GM21526 (cell line): ENCODE measurements around the gene GALP.
"Not testable (repeated sequence)": the region's sequence is repeated elsewhere in the genome, so short reads cannot be mapped to it uniquely, and the experiment has no call there.

Experiments
- ATAC-seq: cut with Tn5 transposase; IDR thresholded peaks from one replicate; pipeline ENCODE4 v1.9.1; 2021; ENCODE audit warnings: moderate library complexity; ENCODE audit not compliant: unreplicated experiment, low FRiP score

The GALP gene

DNA sequence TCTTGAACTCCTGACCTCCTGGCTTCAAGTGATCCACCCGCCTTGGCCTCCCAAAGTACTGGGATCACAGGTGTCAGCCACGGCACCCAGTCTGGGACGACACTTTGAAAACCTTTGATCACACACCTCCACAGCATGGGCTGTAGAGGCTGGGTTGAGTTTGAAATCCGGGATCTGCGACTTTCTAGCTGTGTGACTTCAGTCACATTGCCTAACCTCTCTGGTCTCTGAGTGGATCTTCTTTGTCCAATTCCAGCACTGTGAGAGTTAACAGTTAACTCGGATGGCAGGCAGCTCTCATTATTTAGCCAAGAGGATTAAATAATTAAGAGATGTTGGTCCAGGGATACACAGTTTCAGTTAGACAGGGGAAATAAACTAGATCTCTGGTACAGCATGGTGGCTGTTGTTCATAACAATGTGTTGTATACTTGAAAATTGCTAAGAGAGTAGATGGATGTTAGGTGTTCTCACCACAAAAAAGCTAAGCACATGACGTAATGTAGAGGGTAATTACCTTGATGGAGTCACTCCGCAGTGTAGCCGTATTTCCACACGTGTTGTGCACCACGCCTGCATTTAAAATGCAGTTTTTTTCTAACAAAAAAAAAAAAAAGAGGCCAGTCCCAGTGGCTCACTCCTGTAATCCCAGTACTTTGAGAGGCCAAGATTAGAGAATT lies 1.9 kb downstream of the GALP start:
- no peak for ATAC-seq

DNA sequence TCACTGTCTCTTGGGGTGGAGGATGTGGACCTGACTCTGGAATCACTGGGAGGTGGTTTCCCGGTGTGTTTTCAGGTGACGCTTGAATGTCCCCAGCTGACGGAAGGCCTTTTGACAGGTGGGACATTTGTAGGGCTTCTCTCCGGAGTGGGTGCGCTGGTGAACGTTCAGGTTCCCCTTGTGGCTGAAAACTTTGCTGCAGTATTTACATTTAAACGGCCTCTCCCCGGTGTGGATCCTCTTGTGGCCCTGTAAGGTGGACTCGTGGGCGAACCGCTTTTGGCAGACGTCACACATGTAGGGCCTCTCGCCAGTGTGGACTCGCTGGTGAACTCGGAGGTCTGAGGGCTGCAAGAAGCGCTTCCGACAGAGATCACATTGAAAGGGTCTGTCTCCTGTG lies 14.0 kb downstream of the GALP start:
- ATAC-seq, result no peak

DNA sequence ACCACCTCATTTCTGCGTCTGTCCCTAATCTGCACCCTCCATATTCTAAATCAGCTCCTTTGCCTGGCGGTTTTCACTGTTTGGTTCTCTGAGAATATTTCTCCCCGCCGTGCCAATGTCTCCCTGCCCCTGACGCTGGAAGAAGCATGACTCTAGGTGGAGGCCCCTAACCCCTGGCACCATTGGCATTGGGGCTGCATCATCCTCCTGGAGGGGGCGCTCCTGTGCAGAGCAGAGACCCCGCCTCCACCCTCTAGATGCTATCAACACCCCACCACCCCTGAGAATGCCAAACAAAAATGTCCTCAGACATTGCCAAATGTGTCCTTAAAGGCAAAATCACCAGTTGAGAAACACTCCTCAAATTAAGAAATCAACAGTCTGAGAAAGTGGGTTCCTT lies 15.3 kb downstream of the GALP start:
- no peak for ATAC-seq

DNA sequence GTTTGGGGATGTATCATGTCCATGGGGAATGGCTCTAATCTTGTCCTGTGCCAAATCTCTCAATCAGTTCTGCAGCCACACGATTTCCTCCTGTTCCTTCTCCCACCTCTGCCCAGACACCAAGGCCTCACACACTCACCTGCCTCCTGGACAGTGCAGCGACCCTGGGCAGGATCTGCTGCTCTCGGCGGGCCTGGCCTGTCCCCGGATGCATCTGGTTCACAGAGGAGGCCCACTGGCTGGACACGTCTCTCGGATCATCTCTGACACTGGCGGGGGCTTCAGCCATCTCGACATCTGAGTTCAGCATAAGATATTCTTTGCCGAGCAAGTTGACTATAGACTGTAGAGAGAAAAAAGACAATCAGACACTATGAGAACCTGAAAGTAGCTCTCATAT lies 15.9 kb downstream of the GALP start:
- no peak for ATAC-seq

DNA sequence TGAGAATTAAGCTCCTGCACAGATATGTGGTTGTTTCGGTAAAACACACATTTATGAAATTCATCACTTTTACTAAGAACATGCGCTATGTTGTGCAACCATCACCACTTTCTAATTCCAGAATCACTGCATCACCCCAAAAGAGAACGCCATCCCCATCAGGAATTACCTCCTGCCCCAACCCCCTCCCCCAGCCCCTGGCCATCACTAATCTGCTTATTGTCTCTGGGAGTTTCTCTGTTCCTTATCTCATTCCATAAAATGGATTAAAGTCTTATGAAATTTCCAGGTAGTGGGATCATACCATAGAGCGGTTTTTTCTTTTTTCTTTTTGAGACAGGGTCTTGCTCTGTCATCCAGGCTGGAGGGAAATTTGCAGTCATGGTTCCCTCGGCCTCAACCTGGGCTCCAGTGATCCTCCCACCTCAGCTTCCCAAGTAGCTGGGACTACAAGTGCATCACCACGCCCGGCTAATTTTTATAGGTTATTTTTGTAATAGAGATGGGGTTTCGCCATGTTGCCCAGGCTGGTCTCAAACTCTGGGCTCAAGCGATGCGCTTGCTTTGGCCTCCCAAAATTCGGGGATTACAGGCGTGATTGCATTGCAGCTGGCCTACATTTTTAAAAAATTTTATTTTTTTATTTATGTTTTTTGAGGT lies 18.3 kb downstream of the GALP start:
- no peak for ATAC-seq

DNA sequence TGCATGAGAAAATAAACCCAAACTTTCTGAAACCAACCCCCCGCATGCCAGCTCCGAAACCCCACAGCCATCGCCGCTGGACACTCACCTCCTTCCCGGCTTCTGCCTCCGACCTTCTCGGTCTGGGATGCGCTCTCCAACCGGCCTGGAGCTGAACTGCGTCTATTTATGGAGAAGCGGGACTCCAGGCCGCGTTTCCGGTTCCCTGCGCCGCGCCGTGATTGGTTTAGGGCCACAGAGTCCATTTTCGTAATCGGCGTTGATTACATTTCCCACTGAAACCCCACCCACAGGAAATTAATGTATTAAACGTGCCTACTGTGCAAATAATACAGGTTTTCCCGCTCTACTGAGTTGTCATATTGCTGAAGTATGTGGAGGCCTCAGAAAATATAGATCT lies 21.8 kb downstream of the GALP start, which contains the start of gene ZSCAN5B:
Gene ZSCAN5B (minus strand): TSS at position 138 of the 400 bp plus-strand sequence. CDS start 4,731 bp downstream, outside the sequence.
- ATAC-seq, result not testable (repeated sequence)

DNA sequence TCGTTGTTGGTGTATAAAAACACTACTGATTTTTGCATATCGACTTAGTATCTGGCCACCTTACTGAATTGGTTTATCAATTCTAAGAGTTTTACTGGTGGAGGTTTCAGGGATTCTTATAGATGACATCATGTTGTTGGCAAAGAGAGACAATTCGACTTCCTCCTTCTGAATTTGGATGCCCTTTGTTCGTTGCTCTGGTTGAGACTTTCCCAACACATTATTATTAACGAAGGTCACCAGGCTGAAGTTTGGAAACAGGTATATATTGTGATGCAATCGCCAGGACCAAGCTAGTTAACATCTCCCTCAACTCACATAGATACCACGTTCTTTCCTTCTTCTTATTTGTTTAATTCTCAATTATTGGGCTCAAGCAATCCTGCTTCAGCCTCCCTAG lies 23.9 kb downstream of the GALP start:
- no peak for ATAC-seq

DNA sequence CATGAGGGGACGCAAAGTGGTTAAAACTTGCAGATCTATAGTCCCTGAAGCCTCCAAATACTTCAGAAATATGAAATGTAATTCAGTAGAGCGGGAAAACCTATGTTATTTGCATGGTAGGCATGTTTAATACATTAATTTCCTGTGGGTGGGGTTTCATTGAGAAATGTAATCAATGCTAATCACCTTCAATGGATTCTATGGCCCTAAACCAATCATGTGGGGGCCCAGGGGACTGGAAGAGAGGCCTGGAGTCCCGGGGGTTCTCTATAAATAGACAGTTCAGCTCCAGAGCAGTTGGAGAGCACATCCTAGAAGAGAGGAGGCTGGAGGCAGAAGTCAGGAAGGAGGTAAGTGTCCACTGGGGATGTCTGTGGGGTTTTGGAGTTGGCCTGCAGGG lies 26.2 kb downstream of the GALP start, which contains the start of gene ZSCAN5C:
Gene ZSCAN5C (plus strand): TSS at position 301 of the 400 bp plus-strand sequence. CDS start 3,641 bp downstream, outside the sequence.
- ATAC-seq, result no peak

DNA sequence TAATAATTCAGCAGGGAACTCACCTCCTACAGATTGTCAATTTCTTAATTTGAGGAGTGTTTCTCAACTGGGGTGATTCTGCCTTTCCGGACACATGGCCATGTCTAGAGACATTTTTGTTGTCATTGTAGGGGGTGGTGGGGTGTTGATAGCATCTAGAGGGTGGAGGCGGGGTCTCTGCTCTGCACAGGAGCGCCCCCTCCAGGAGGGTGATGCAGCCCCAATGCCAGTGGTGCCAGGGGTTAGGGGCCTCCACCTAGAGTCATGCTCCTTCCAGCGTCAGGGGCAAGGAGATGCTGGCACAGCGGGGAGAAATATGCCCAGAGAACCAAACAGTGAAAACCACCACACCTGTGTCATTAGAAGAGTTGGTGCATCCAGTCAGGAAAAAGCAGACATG lies 31.8 kb downstream of the GALP start:
- ATAC-seq, result not testable (repeated sequence)

DNA sequence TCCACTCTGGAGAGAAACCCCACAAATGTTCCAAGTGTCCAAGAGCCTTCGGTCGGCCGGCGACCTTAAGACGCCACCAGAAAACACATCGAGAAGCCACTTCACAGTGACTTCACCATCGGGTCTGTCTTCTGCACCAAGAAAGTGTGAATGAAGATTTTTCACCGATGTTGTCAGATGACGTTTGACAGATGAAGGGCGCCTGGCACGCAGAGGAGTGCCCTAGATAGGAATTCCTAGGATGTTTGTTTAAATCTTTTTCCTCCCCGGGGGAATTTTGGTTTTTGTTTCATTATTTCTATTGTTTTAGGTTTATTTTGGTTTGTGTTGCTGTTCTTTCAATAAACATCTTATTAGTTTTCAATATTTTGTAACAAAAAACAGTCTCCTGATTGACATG lies 33.3 kb downstream of the GALP start:
- no peak for ATAC-seq

DNA sequence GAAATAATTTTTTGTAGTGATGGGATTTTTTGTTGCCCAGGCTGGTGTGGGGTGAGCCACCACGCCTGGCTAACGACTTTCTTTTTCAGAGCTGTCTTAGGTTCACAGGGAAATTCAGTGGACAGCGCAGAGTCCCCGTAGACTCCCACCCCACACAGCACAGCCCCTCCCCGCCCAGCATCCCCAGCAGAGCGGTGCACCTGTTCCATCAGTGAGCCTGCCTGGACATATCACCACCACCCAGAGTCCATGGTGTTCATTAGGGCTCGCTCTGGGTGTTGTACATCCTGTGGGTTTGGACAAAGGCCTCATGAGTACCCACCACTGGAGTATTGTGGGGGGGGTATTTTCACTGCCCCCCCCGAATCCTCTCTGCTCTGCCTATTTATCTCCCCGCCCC lies 34.2 kb downstream of the GALP start:
- not testable (repeated sequence) for ATAC-seq

DNA sequence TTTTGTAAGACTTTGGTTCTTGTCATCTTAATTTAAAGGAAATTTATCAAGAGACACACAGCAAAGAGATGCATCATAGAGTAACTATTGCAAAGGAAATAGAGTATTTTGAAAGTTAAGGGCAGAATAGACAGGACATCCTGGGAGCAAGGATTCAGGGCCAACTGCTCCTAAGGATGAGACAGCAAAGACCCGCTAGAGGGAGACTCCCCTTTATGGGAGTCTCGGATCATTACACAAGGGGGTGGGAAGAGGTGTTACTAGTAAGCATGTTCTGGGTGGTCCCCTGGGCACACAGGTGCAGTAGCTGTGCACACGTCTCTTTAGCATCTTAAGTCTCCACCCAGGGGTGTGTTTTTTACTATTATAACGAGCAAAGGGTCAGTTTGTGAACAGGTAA lies 35.9 kb downstream of the GALP start:
- ATAC-seq, result no peak

DNA sequence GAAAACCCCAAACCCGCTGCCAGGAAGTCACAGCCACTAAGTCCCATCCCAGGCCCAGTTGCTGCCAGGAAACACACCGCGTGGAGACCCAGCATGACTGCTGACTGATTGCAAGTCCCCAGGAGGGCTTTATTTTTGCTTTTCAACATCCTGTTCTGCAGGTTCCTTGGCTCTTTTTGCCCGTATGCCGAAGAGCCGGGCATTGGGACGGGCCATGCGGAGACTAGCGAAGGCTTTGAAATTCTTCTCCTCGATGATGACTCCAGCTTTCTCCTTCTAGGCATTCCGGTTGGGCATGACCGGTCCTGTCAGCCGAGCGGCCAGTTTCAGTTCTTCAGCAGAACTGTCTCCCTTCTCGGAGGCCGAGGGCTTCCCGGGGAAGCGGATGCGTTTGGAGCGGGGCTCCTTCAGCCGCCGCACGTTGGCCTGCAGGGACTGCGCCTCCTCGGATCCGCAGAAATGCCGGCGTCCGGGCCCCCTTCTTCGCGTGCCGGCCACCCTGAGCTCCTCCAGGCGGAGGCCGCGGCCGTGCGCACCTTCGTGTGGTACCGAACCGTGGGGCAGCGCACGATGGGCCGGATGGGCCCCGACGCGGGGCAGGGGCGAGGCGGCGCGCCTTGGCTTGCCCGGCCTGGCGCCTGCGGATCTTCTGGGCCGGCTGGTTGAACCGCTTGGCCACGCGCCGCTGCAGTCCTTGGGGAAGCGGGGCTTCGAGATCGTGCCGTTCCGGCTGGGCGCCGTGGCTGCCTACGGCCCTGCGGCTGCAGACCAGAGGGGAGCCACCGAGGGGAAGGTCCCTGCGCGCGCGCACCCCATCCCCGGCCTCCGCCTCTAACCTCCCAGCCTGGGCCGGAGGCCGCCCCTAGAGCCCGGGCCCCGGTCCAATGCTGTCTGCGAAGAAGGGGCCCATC lies 41.5 kb downstream of the GALP start:
- no peak for ATAC-seq

DNA sequence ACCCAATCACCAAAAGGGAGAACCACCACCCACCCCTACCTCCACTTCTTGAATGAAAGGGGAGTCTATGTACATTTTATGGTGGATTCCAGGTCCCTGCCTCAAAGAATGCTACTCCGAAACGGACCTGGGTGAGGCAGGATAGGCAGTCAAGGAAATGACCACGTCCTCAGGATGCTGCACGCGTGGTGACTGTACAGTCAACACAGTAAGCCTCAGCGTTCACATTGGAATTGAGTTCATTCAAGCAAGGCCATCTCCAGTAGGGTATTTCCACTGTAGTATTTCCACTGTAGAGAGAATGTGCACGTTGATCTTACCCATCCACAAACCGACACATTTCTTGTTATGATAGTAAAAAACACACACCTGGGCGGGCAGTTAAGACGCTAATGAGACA lies 43.2 kb downstream of the GALP start:
- no peak for ATAC-seq

DNA sequence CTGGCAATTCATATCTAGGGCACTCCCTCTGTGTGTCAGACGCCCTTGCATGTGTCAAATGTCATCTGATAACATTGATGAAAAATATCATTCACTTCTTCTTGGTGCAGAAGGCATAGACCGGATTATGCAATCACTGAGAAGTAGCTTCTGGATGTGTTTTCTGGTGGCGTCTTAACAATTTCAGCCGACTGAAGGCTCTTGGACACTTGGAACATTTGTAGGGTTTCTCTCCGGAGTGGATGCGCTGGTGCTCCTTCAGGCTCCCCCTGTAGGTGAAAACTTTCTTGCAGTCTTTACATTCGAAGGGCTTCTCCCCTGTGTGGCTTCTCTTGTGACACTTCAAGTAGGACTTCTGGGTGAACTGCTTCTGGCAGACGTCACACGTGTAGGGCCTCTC lies 45.6 kb downstream of the GALP start:
- not testable (repeated sequence) for ATAC-seq

DNA sequence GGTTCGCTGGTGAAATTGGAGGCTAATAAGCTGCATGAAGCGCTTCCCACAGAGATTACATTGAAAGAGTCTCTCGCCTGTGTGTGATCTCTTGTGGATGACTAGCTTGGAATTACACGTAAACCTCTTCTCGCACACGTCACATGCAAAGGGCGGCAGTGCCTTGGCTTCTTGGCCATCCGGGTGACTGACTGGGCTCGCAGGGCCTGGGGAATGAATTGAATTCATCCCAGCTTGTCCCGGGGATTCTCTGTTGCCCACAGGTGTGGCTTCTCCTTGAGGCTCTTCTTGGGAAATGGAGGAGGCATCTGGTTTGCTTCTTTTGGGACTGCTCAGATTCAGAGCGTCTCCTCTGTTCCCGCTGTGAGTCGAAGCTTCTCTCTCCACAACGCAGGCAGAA lies 46.0 kb downstream of the GALP start:
- no peak for ATAC-seq

DNA sequence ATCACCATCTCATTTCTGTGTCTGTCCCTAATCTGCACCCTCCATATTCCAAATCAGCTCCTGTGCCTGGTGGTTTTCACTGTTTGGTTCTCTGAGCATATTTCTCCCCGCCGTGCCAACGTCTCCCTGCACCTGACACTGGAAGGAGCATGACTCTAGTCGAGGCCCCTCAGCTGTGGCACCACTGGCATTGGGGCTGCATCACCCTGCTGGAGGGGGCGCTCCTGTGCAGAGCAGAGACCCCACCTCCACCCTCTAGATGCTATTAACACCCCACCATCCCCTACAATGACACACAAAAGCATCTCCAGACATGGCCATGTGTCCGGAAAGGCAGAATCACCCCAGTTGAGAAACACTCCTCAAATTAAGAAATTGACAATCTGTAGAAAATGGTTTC lies 47.1 kb downstream of the GALP start:
- no peak for ATAC-seq

DNA sequence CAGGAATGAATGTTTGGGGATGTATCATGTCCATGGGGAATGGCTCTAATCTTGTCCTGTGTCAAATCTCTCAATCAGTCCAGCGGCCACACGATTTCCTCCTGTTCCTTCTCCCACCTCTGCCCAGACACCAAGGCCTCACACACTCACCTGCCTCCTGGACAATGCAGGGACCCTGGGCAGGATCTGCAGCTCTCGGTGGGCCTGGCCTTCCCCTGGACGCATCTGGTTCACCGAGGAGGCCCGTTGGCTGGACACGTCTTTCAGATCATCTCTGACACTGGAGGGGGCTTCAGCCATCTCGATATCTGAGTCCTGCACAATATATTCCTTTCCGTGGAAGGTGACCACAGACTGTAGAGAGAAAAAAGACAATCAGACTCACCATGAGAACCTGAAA lies 47.7 kb downstream of the GALP start:
- ATAC-seq, result no peak
